HG03432 (cell line): ENCODE measurements around the gene VENTX.

ENCODE experiments used
- ATAC-seq: cut with Tn5 transposase; IDR thresholded peaks from one replicate; pipeline ENCODE4 v1.9.1; 2021; ENCODE audit warnings: mild to moderate bottlenecking, moderate library complexity; ENCODE audit not compliant: unreplicated experiment

Gene VENTX

DNA sequence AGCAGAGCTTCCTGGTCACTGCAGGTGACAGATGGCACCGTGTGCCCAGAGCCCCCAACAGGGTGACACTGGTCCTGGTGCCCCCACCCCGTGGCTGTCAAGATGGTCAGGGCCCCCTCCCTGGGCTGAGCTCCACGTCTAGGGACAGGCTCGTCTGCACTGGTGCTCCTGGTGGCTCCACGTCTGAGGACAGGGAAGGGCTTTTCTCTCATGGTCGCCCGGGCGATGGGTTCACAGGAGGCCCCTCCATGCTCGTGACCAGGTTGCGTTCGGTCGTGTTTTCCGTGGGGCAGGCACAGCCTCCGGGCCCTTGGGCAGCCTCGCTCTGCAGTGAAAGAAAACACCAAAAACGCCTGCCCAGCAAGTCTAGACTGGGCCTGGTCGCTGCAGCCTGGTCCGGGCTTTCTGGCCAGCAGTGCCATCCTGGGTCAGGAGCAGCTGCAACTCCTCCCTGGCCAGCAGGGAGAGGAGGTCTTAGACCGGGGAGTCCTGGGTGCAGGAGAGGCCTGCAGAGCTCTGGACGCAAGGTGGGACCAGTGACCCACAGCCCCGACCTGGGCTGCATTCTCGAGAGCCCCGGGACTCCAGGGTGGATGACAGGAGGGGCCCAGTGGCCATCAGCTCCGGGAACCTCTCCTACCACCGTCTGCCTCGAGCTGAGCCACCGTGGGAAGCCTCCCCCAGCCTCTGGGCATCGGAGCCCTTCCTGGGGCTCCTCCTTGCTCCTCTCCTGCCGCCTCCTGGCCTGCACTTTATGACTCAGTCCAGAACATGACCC lies 35.5 kb upstream of the VENTX start:
- ATAC-seq, result no peak

- no peak for ATAC-seq
Observed at GRCh38 chr10:133202778-133203651, 34.6 kb upstream of the VENTX start.

- ATAC-seq, result no peak
Observed at GRCh38 chr10:133203652-133204195, 33.9 kb upstream of the VENTX start.

- ATAC-seq, result no peak
Observed at GRCh38 chr10:133204226-133205015, 33.2 kb upstream of the VENTX start.

GRCh38 chr10:133205146-133205545 lies 32.5 kb upstream of the VENTX start:
- ATAC-seq, result no peak

GRCh38 chr10:133206356-133207040 lies 31.2 kb upstream of the VENTX start:
- no peak for ATAC-seq

DNA sequence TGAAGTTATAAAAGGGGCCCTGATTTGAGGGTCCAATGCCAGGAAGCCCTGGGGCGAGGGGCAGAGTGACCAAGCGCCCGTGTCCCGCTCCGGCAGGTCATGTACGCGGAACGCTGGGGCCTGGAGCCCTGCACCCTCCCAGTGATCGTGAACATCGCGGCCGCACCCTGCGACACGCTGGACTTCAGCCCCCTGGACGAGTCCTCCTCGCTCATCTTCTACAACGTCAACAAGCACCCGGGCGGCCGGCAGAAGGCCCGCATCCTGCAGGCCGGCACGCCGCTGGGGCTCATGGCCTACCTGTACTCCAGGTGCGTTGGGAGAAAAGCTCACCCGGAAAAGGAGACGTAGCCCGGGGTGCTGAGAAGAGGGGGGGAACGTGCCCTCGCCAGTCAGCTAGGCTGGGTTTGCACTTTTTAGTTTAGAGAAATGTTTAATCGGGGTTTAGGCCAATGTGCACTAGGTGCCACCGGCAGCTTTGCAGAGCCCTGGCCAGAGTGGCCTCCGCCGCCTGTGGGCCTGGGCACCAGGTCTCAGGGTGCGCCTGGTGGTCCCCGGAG lies 30.5 kb upstream of the VENTX start:
- ATAC-seq, result no peak

DNA sequence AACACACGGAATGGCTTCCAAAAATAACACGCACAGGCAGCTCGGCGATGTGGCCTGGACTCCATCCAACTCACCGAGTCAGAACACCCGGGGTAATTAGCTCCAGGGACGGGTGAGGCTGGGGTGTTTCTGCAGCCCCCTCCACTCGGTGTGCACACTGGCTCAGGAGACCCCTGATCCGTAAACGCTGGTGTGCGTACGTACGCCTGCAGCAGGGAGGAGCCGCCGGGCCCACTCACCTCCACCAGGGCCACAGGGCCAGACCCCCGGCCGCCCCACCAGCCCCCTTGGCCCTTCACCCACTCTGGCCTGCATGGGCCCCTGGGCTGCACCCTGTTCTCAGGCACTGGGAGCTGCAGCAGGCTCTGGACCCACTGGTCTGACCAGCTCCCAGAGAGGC lies 30.0 kb upstream of the VENTX start:
- ATAC-seq, result no peak

DNA sequence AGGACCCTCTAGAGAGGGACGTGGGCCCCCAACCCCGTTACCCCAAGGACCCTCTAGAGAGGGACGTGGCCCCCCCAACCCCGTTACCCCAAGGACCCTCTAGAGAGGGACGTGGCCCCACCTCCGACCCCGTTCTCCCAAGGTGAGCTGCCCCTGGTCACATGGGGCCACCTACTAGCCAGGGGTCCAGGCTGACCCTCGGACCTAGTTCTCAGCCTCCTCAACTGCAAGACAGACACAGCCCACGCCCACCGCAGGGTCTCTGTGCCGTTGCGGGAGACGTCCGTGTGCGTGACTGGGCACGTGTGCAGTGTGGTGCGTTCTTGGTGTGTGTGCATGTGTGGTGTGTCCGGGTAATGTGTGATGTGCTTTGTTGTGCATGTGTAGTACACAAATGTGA lies 29.2 kb upstream of the VENTX start:
- ATAC-seq, result no peak

- ATAC-seq, result no peak
Observed at GRCh38 chr10:133209117-133209516, 28.5 kb upstream of the VENTX start.

- no peak for ATAC-seq
Observed at GRCh38 chr10:133209641-133210040, 28.0 kb upstream of the VENTX start.

GRCh38 chr10:133210398-133211140 lies 27.1 kb upstream of the VENTX start:
- ATAC-seq, result no peak

DNA sequence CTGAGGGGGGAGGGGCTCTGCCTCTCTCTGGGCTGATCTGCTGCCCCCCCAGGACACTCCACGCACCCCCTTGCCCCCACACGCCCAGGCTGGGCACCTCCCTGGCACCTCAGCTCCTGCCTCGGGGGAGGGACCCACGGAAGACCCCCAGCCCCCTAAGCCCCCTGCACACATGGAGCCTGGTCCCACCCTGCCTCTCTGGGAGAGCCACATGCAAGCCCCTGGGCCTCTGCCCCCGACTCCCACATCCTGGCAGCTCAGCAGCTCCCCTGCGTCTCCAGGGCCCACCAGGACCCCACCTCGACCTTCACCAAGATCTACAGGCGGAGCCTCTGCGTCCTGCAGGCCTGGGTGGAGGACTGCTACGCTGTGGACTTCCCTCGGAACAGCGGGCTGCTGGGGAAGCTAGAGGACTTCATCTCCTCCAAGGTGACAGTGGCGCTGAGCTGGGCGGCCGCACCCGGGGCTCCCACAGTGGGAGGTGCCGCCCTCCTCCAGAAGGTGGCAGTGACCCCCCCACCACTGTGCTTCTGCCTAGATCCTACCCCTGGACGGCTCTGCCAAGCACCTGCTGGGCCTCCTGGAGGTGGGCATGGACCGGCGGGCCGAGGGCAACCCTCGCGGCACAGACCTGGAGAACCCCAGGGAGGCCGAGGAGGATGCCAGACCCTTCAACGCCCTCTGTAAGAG lies 26.4 kb upstream of the VENTX start:
- ATAC-seq, result no peak

DNA sequence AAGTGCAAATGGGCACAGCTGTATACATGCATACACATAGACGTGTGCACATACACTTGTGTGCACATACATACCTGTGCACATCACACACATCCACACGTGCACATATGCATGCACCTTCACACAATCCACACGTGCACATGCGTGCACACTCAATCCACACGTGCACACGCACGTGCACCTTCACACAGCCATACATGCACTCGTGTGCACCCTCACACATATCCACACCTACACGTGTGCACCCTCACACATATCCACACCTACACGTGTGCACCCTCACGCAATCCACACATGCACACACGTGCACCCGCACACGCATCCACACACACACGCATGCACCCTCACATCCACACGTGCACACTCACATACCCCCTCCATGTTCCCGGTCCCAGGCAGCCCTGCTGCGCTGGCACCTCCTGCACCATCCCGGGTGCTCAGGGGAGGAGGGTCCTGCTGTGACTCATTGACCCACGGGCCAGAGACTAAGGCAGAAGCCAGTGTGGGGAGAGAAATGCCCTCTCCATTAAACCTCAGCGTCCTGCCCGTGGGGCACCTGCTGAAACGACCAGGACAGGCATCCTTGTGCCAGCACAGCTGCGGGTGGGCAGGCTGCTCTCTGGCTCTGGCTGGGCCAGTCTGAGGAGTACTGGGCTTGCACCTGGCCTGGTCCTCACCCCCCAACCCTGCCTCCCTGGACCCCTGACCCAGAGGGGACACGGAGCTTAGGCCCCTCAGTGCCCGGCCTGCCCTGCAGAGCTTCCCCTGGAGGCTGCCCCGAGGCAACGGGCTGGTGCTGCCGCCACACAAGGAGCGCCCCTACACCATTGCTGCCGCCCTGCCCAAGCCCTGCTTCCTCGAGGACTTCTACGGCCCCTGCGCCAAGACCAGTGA lies 25.4 kb upstream of the VENTX start:
- no peak for ATAC-seq

DNA sequence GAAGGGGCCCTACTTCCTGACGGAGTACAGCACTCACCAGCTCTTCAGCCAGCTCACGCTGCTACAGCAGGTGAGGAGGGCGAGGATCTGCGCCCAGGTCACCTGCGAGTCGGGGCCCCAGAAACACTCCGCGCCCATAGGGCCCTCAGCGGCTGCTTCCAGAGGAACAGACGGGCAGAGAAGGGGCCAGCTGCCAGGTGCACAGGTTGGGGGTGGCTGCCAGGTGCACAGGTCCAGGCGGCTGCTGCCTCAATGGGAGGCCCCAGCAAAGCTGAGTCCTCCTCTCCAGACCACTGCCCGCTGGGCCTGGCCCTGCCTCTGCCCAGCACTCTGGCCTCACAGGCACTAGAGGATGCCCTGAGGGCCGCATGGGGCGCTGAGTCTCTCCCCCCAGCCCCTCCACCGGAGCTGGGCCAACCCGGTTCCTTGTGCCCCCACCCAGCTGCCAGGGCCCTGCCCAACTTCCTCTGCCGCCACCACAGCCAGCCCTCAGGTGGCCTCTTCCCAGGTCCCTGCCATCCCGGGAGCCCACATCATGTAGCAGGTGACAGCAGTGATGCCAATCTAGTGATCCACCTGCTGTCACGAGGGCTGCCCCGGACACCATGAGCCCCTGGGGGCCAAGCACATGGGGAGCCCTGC lies 24.7 kb upstream of the VENTX start:
- ATAC-seq, result no peak

- ATAC-seq, result no peak
Observed at GRCh38 chr10:133213641-133214467, 23.8 kb upstream of the VENTX start.
